Neural progenitor cell (in vitro differentiated cells): Measurements from ENCODE around the gene EBP. TPM values are rescaled to one million over a fixed set of nuclear protein-coding genes. Genes with fewer than 3 reads are reported as not detected.

Source experiments
- DNase-seq: peaks from one replicate; pipeline ENCODE4 v3.0.0-alpha.2; 2016; ENCODE audit warnings: low spot score
- H2AFZ ChIP-seq: fragments of 200-600 bp; sonication (generic); replicated peaks from 2 replicates; pipeline ENCODE4 v1.6.1; 2016; ENCODE audit warnings: antibody characterized with exemption
- H3F3A ChIP-seq: fragments of 200-600 bp; sonication (generic); 2 replicates; pipeline ENCODE4 v1.6.1; 2016; ENCODE audit warnings: antibody characterized with exemption, low read depth
- H3K27ac ChIP-seq: fragments of 200-600 bp; sonication (generic); 2 replicates; pipeline ENCODE4 v1.5.1; 2016; ENCODE audit warnings: mild to moderate bottlenecking
- H3K27me3 ChIP-seq: fragments of 200-600 bp; sonication (generic); 2 replicates; pipeline ENCODE4 v1.6.1; 2016; ENCODE audit warnings: mild to moderate bottlenecking, moderate library complexity
- H3K36me3 ChIP-seq: fragments of 200-600 bp; sonication (generic); 2 replicates; pipeline ENCODE4 v1.5.1; 2016
- H3K4me1 ChIP-seq: fragments of 200-600 bp; sonication (generic); 2 replicates; pipeline ENCODE4 v1.6.1; 2016; ENCODE audit warnings: mixed run types
- H3K4me2 ChIP-seq: fragments of 200-600 bp; sonication (generic); 2 replicates; pipeline ENCODE4 v1.6.1; 2016
- H3K4me3 ChIP-seq: fragments of 200-600 bp; sonication (generic); 2 replicates; pipeline ENCODE4 v1.5.1; 2016
- H3K79me2 ChIP-seq: fragments of 200-600 bp; sonication (generic); 2 replicates; pipeline ENCODE4 v1.6.1; 2016; ENCODE audit warnings: low read depth
- H3K9ac ChIP-seq: fragments of 200-600 bp; sonication (generic); 2 replicates; pipeline ENCODE4 v1.6.1; 2016
- H3K9me3 ChIP-seq: fragments of 200-600 bp; sonication (generic); 2 replicates; pipeline ENCODE4 v1.5.1; 2016; ENCODE audit warnings: low read depth
- H4K20me1 ChIP-seq: fragments of 200-600 bp; sonication (generic); 2 replicates; pipeline ENCODE4 v1.6.1; 2016; ENCODE audit warnings: low read depth
- H3K27ac Mint-ChIP-seq: 3 replicates; pipeline ENCODE4 v1.8.0; 2021; ENCODE audit warnings: mixed read lengths
- H3K27me3 Mint-ChIP-seq: 2 replicates; pipeline ENCODE4 v1.8.0; 2022; ENCODE audit warnings: low read depth, mild to moderate bottlenecking, inconsistent platforms, moderate library complexity, mixed read lengths; ENCODE audit not compliant: insufficient read depth
- H3K36me3 Mint-ChIP-seq: 3 replicates; pipeline ENCODE4 v1.8.0; 2021; ENCODE audit warnings: mixed read lengths
- H3K4me1 Mint-ChIP-seq: 3 replicates; pipeline ENCODE4 v1.8.0; 2021; ENCODE audit warnings: mixed read lengths
- H3K4me3 Mint-ChIP-seq: 3 replicates; pipeline ENCODE4 v1.8.0; 2021; ENCODE audit warnings: mild to moderate bottlenecking, moderate library complexity, mixed read lengths
- H3K9me3 Mint-ChIP-seq: 3 replicates; pipeline ENCODE4 v1.8.0; 2020; ENCODE audit warnings: mixed read lengths
- EZH2 ChIP-seq: fragments of 200-600 bp; sonication (generic); IDR thresholded peaks from 2 replicates; pipeline ENCODE4 v1.6.1; 2017; ENCODE audit warnings: antibody characterized with exemption, mild to moderate bottlenecking, moderate library complexity
- EZH2phosphoT487 ChIP-seq: fragments of 200-600 bp; sonication (generic); IDR thresholded peaks from 2 replicates; pipeline ENCODE4 v1.6.1; 2017; ENCODE audit warnings: antibody characterized with exemption
- total RNA-seq: library from RNA; depleted of rRNA; stranded (reverse); fragments of >200 nt; gene quantifications from 2 replicates; pipeline ENCODE4 v1.2.3, GENCODE V29; 2015; ENCODE audit warnings: low replicate concordance
- TF ChIP-seq, protein P1 (sequence below): fragments of 200-600 bp; sonication (generic); IDR thresholded peaks from 2 replicates; pipeline ENCODE4 v1.5.1; 2017; ENCODE audit warnings: antibody characterized with exemption, mild to moderate bottlenecking

Gene EBP
- total RNA-seq, 1 donor from 2014 or later = 74.6 TPM

DNA sequence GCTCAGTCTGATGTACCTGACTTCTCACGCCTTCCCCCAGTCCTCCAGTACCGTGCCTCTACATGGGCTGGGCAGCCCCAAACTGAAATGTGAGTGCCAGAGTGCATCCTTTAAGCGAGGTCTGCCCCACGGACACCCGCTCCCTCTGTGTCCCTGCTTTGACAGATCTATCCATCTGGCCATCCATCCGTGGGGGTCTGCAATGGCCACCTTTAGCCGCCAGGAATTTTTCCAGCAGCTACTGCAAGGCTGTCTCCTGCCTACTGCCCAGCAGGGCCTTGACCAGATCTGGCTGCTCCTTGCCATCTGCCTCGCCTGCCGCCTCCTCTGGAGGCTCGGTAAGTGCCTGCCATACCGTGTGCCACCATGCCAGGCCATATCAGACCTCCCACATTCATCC is 12.0 kb upstream of the EBP start:
- peaks cover 11% of the 10 kb centered on the region for H3K27me3 Mint-ChIP-seq
- peaks cover 3% of the 10 kb centered on the region for H3K4me1 ChIP-seq
- peaks cover 5% of the 10 kb centered on the region for H3K36me3 Mint-ChIP-seq
- H3K9me3 Mint-ChIP-seq = peaks cover 18% of the 10 kb centered on the region
- no peaks in the 10 kb centered on the region for H3K79me2 ChIP-seq
- peak overlapping the region; percentile 73 for H3K4me3 ChIP-seq
- no peaks in the 10 kb centered on the region for H3K27me3 ChIP-seq
- TF ChIP-seq, protein P1, sequence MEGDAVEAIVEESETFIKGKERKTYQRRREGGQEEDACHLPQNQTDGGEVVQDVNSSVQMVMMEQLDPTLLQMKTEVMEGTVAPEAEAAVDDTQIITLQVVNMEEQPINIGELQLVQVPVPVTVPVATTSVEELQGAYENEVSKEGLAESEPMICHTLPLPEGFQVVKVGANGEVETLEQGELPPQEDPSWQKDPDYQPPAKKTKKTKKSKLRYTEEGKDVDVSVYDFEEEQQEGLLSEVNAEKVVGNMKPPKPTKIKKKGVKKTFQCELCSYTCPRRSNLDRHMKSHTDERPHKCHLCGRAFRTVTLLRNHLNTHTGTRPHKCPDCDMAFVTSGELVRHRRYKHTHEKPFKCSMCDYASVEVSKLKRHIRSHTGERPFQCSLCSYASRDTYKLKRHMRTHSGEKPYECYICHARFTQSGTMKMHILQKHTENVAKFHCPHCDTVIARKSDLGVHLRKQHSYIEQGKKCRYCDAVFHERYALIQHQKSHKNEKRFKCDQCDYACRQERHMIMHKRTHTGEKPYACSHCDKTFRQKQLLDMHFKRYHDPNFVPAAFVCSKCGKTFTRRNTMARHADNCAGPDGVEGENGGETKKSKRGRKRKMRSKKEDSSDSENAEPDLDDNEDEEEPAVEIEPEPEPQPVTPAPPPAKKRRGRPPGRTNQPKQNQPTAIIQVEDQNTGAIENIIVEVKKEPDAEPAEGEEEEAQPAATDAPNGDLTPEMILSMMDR = no peak
- no peak for TF ChIP-seq EZH2
- no peak for TF ChIP-seq EZH2phosphoT487
- DNase-seq = no peak
- peak overlapping the region; percentile 81 for H3K4me2 ChIP-seq
- no peaks in the 10 kb centered on the region for H4K20me1 ChIP-seq
- no peak overlapping the region for H3K27ac Mint-ChIP-seq
- peak overlapping the region; percentile 87 for H2AFZ ChIP-seq
- no peaks in the 10 kb centered on the region for H3F3A ChIP-seq
- H3K4me3 Mint-ChIP-seq = peak overlapping the region; percentile 92
- no peak overlapping the region for H3K27ac ChIP-seq
- H3K9ac ChIP-seq = no peak overlapping the region
- H3K36me3 ChIP-seq = no peaks in the 10 kb centered on the region
- H3K4me1 Mint-ChIP-seq = peaks cover 19% of the 10 kb centered on the region
- no peaks in the 10 kb centered on the region for H3K9me3 ChIP-seq

DNA sequence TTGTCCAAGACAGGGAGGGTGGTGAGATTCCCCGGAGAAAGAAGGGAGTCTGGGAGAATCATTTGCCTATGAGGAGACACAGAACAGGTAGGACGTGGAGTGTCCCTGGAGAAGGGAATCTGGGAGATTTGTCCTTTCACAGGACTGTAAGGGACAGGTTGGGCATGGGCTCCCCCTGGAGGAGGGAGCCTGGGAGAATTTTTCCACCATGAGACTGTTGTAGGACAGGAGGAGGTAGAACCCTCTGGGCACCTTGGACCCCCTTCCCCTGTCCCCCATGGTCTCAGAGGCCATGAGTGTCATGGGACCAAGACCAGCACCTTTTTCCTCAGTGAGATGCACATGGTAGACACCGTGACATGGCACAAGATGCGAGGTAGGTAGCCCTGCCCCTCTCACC is 10.0 kb upstream of the EBP start:
- Mint-ChIP-seq H3K4me1 (peaks cover 16% of the 10 kb centered on the region), H3K27ac (no peak overlapping the region), H3K4me3 (no peak overlapping the region), H3K9me3 (peaks cover 26% of the 10 kb centered on the region), H3K36me3 (peaks cover 7% of the 10 kb centered on the region), H3K27me3 (peaks cover 11% of the 10 kb centered on the region)
- no peak overlapping the region for H3K4me2 ChIP-seq
- no peaks in the 10 kb centered on the region for H3K79me2 ChIP-seq
- DNase-seq = peak; percentile 7
- no peaks in the 10 kb centered on the region for H3F3A ChIP-seq
- TF ChIP-seq, protein P1 = peak; percentile 30
- TF ChIP-seq EZH2phosphoT487 = no peak
- H4K20me1 ChIP-seq = no peaks in the 10 kb centered on the region
- no peak overlapping the region for H3K4me3 ChIP-seq
- H2AFZ ChIP-seq = no peak overlapping the region
- no peak overlapping the region for H3K9ac ChIP-seq
- H3K9me3 ChIP-seq = no peaks in the 10 kb centered on the region
- H3K27me3 ChIP-seq = no peaks in the 10 kb centered on the region
- H3K36me3 ChIP-seq = no peaks in the 10 kb centered on the region
- H3K4me1 ChIP-seq = peaks cover 3% of the 10 kb centered on the region
- no peak overlapping the region for H3K27ac ChIP-seq

DNA sequence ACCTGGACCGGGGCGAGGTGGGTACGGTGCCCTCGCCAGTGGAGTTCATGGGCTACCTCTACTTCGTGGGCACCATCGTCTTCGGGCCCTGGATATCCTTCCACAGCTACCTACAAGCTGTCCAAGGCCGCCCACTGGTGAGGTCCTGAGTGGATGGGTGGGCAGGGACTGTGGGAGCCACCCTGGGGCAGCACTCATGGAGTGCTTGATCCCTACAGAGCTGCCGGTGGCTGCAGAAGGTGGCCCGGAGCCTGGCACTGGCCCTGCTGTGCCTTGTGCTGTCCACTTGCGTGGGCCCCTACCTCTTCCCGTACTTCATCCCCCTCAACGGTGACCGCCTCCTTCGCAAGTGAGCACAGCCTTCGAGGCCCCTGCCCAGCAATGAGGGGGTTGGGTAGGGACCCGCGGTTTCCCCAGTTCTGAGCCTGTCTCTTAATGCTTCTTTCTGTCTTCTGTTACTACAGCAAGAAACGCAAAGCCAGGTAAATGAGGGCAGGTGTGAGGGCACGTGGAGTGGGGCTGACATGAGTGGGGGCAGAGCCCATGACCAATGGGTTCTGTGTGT is 9.2 kb upstream of the EBP start:
- H3K4me3 Mint-ChIP-seq = no peak overlapping the region
- Histone ChIP-seq H3F3A (no peaks in the 10 kb centered on the region), H3K36me3 (no peaks in the 10 kb centered on the region), H3K79me2 (no peaks in the 10 kb centered on the region), H2AFZ (no peak overlapping the region), H3K27ac (no peak overlapping the region), H3K9me3 (no peaks in the 10 kb centered on the region), H3K4me2 (no peak overlapping the region), H3K9ac (no peak overlapping the region), H3K4me3 (no peak overlapping the region), H3K27me3 (no peaks in the 10 kb centered on the region), H4K20me1 (no peaks in the 10 kb centered on the region), H3K4me1 (peaks cover under 1% of the 10 kb centered on the region)
- peaks cover 26% of the 10 kb centered on the region for H3K9me3 Mint-ChIP-seq
- peaks cover 9% of the 10 kb centered on the region for H3K36me3 Mint-ChIP-seq
- TF ChIP-seq, protein P1 = no peak
- no peak for TF ChIP-seq EZH2
- no peak for TF ChIP-seq EZH2phosphoT487
- no peak overlapping the region for H3K27ac Mint-ChIP-seq
- peaks cover 11% of the 10 kb centered on the region for H3K4me1 Mint-ChIP-seq
- H3K27me3 Mint-ChIP-seq = peaks cover 9% of the 10 kb centered on the region
- no peak for DNase-seq
